Forelimb muscle (tissue), 1 donor: Measurements from ENCODE around the gene CITED4. TPM values are rescaled to one million over a fixed set of nuclear protein-coding genes. Genes with fewer than 3 reads are reported as not detected.

Experiments used
- DNase-seq: peaks from one replicate; pipeline ENCODE4 v3.0.0-alpha.2; 2013; ENCODE audit warnings: low read depth
- polyA plus RNA-seq: library from polyadenylated mRNA; unstranded; fragments of 120-200 nt; gene quantifications from one replicate; pipeline ENCODE4 v1.2.1, GENCODE V29; 2013; ENCODE audit not compliant: insufficient read length

CITED4 gene
- polyA plus RNA-seq, 1 donor = 2.6 TPM

- DNase-seq = no peak
These were observed 27.1 kb downstream of the CITED4 start for GRCh38 chr1:40834968-40835545.

- DNase-seq = no peak
These were observed 28.2 kb downstream of the CITED4 start for GRCh38 chr1:40833979-40834378.

- no peak for DNase-seq
These were observed 31.0 kb downstream of the CITED4 start for GRCh38 chr1:40831001-40831732.

- no peak for DNase-seq
These were observed 31.7 kb downstream of the CITED4 start for GRCh38 chr1:40830419-40830943.

GRCh38 chr1:40829631-40830245 lies 32.4 kb downstream of the CITED4 start:
- no peak for DNase-seq

- DNase-seq = no peak
These were observed 36.2 kb downstream of the CITED4 start for GRCh38 chr1:40825996-40826395.

- no peak for DNase-seq
These were observed 36.8 kb downstream of the CITED4 start for GRCh38 chr1:40825435-40825788.

- DNase-seq = no peak
These were observed 37.4 kb downstream of the CITED4 start for GRCh38 chr1:40824591-40825434.

GRCh38 chr1:40823983-40824382 lies 38.2 kb downstream of the CITED4 start:
- no peak for DNase-seq

GRCh38 chr1:40823345-40823744 lies 38.8 kb downstream of the CITED4 start:
- DNase-seq = no peak

- DNase-seq = no peak
These were observed 39.3 kb downstream of the CITED4 start for GRCh38 chr1:40822890-40823289.

GRCh38 chr1:40820911-40821693 lies 41.1 kb downstream of the CITED4 start:
- DNase-seq = no peak

GRCh38 chr1:40820251-40820797 lies 41.8 kb downstream of the CITED4 start:
- no peak for DNase-seq

- no peak for DNase-seq
These were observed 43.1 kb downstream of the CITED4 start for GRCh38 chr1:40819101-40819500.

GRCh38 chr1:40818264-40818961 lies 43.8 kb downstream of the CITED4 start:
- DNase-seq = no peak

- DNase-seq = no peak
These were observed 44.3 kb downstream of the CITED4 start for GRCh38 chr1:40817791-40818263.

- no peak for DNase-seq
These were observed 46.7 kb downstream of the CITED4 start for GRCh38 chr1:40815420-40815819.
